OCI-LY7 (cell line): ENCODE data around the gene EIF2S2.

Experiments
- EZH2phosphoT487 ChIP-seq: fragments of 200-600 bp; sonication (generic); IDR thresholded peaks from 2 replicates; pipeline ENCODE4 v1.6.1; 2018; ENCODE audit warnings: low read depth, borderline replicate concordance, mild to moderate bottlenecking, mixed run types, antibody characterized with exemption, low read length, moderate library complexity, mixed read lengths
- TF ChIP-seq, protein P1 (sequence below): fragments of 200-600 bp; sonication (generic); conservative IDR thresholded peaks from 2 replicates; pipeline ENCODE4 v1.5.1; 2014; ENCODE audit warnings: mild to moderate bottlenecking, antibody characterized with exemption, low read length, moderate library complexity, mixed read lengths

DNA sequence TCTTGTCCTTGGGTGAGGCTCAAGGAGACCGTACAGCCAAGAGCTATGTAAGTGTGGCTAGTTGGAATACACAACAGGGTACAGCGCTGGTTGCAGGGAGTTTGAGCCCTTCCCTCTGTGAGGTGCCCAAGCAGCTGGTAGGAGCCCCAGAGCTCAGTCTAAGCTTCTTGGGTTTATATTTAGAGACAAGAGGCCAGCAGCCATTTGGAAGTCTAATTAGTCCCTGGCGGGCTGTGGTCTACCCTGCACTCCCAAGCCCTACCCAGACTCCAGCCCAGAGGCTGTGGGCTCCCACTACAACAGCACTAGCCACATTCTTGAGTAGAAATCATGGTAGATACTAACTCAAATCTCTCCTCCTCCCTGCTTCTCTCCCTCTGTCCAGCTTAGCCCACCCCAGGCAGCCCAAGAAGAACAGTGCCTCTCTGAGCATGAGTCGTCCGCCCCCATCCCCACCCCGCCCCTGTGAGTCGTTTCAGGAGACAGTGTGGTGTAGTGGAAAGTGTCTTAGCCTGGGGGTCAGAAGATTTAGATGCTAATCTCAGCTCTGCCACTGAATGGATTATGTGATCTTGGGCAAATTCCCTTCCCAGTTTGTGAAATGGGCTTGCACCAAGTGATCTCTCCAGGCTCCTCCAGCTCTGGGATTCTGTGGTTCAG is 37.8 kb downstream of the EIF2S2 start:
- TF ChIP-seq, protein P1, sequence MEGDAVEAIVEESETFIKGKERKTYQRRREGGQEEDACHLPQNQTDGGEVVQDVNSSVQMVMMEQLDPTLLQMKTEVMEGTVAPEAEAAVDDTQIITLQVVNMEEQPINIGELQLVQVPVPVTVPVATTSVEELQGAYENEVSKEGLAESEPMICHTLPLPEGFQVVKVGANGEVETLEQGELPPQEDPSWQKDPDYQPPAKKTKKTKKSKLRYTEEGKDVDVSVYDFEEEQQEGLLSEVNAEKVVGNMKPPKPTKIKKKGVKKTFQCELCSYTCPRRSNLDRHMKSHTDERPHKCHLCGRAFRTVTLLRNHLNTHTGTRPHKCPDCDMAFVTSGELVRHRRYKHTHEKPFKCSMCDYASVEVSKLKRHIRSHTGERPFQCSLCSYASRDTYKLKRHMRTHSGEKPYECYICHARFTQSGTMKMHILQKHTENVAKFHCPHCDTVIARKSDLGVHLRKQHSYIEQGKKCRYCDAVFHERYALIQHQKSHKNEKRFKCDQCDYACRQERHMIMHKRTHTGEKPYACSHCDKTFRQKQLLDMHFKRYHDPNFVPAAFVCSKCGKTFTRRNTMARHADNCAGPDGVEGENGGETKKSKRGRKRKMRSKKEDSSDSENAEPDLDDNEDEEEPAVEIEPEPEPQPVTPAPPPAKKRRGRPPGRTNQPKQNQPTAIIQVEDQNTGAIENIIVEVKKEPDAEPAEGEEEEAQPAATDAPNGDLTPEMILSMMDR = no peak
- TF ChIP-seq EZH2phosphoT487 = no peak
